Measurements from ENCODE around the gene CPXM1. TPM values are rescaled to one million over a fixed set of nuclear protein-coding genes. Genes with fewer than 3 reads are reported as not detected.
A peak's percentile ranks its signal among the peaks of the same experiment; 100 is the strongest.

Gene CPXM1
- total RNA-seq, 1 experiment from 2014 or later: not detected

DNA sequence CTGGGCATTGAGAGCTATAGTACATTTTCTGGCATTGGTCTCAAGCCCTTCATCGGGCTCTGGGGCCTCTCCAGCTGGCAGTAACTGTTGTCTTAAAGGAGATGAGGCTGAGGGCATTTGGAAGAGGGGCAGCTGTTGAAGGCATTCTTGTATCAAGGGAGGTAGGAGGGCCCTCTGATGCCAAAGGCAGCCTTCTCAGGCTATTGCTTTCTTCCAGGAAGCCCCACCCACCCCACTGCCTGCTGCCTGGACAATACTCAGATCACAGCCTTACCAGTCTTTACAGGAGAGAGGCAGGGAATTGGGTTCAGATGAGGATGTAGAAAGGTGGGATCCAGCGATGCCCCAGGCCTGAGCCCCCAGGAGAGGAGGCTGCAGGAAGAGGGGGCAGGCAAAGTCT, 46.0 kb downstream of the CPXM1 start:
- H3K27me3 Mint-ChIP-seq (ENCODE audit: insufficient read depth, unreplicated experiment): peaks cover 7% of the 10 kb centered on the region
- H3K4me1 Mint-ChIP-seq (ENCODE audit: low read depth, unreplicated experiment): peaks cover 21% of the 10 kb centered on the region
- Histone ChIP-seq H3K36me3 (ENCODE audit: control insufficient read depth, insufficient read depth, low read length) (no peaks in the 10 kb centered on the region), H3K4me3 (ENCODE audit: low read depth, low read length) (no peak overlapping the region), H3K9me3 (no peaks in the 10 kb centered on the region), H3K4me1 (peaks cover 30% of the 10 kb centered on the region), H3K27me3 (replicated peaks; ENCODE audit: control insufficient read depth, insufficient read depth, low read length) (no peaks in the 10 kb centered on the region; the same call in 1 of the 2 replicates)
- H3K27ac Mint-ChIP-seq (ENCODE audit: unreplicated experiment): no peak overlapping the region
- H3K4me3 Mint-ChIP-seq (ENCODE audit: unreplicated experiment): no peak overlapping the region
- ChIA-PET CTCF (interaction anchor here (0.6 to 1.2 kb wide), 4 partner anchors 20 to 247 kb away, joined by 3 read pairs; no protein-coding TSS in a partner anchor), POLR2A (interaction anchor here (0.6 kb wide), 1 partner anchor 284 kb away, joined by 4 read pairs; the partner anchor contains the start of gene SNRPB)
- intact Hi-C loops (cut with micrococcal nuclease; ENCODE audit: unreplicated experiment): no loop called here
- H3K9me3 Mint-ChIP-seq (ENCODE audit: unreplicated experiment): no peaks in the 10 kb centered on the region
- no peaks in the 10 kb centered on the region for H3K36me3 Mint-ChIP-seq (ENCODE audit: insufficient read depth, unreplicated experiment)
- DNase-seq: no peak
- TF ChIP-seq, protein P1, sequence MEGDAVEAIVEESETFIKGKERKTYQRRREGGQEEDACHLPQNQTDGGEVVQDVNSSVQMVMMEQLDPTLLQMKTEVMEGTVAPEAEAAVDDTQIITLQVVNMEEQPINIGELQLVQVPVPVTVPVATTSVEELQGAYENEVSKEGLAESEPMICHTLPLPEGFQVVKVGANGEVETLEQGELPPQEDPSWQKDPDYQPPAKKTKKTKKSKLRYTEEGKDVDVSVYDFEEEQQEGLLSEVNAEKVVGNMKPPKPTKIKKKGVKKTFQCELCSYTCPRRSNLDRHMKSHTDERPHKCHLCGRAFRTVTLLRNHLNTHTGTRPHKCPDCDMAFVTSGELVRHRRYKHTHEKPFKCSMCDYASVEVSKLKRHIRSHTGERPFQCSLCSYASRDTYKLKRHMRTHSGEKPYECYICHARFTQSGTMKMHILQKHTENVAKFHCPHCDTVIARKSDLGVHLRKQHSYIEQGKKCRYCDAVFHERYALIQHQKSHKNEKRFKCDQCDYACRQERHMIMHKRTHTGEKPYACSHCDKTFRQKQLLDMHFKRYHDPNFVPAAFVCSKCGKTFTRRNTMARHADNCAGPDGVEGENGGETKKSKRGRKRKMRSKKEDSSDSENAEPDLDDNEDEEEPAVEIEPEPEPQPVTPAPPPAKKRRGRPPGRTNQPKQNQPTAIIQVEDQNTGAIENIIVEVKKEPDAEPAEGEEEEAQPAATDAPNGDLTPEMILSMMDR (IDR thresholded peaks at IDR 0.05; ENCODE audit: insufficient read depth in 1 of 2, low read depth in 1 of 2, low read length in 1 of 2, severe bottlenecking in 1 of 2, unreplicated experiment in 1 of 2): no peak
- no TSS peak for BruUV-seq (replicated peaks)

DNA sequence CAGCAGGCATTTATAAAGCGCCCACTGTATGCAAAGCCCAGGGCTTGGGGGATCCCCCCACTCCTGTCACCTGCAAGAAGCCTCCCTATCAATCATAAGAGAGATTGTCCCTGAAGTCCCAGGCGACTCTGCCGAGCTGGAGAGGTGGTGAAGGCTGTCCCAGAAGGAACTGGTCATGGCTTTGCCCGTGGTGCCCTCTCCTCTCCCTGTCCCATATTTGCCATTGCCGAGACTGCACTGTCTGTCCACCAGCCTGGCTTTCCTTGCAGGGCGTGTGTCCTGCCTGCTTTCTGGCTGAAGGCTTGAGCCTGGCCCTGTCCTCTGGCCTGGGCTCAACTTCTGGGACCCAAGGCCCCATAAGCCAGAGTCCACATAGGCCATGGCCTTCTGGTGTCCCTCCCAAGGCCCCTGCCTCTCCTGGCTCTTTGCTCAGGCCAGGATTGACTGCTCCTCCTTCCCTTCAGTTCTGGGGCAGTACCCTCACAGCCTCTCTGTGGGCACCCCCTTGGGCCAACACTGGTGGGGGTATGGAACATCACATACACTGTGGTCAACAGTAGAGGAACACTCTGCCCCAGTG, 46.9 kb downstream of the CPXM1 start:
- Histone ChIP-seq H3K4me1 (peaks cover 30% of the 10 kb centered on the region), H3K4me3 (ENCODE audit: low read depth, low read length) (no peak overlapping the region), H3K36me3 (ENCODE audit: control insufficient read depth, insufficient read depth, low read length) (no peaks in the 10 kb centered on the region), H3K27me3 (replicated peaks; ENCODE audit: control insufficient read depth, insufficient read depth, low read length) (no peaks in the 10 kb centered on the region; the same call in 1 of the 2 replicates), H3K9me3 (no peaks in the 10 kb centered on the region)
- Mint-ChIP-seq H3K4me3 (ENCODE audit: unreplicated experiment) (peak overlapping the region; percentile 73), H3K27me3 (ENCODE audit: insufficient read depth, unreplicated experiment) (peaks cover 7% of the 10 kb centered on the region), H3K36me3 (ENCODE audit: insufficient read depth, unreplicated experiment) (no peaks in the 10 kb centered on the region), H3K27ac (ENCODE audit: unreplicated experiment) (no peak overlapping the region), H3K4me1 (ENCODE audit: low read depth, unreplicated experiment) (peaks cover 21% of the 10 kb centered on the region), H3K9me3 (ENCODE audit: unreplicated experiment) (no peaks in the 10 kb centered on the region)
- BruUV-seq (replicated peaks): no TSS peak
- ChIA-PET CTCF (interaction anchor here (1.1 to 2.2 kb wide), 4 partner anchors 10 to 99 kb away, joined by 3 to 8 read pairs (median 4); no protein-coding TSS in a partner anchor), POLR2A (no interaction called here)
- intact Hi-C loops (cut with micrococcal nuclease; ENCODE audit: unreplicated experiment): no loop called here
- TF ChIP-seq, protein P1 (IDR thresholded peaks at IDR 0.05; ENCODE audit: insufficient read depth in 1 of 2, low read depth in 1 of 2, low read length in 1 of 2, severe bottlenecking in 1 of 2, unreplicated experiment in 1 of 2): no peak
- no peak for DNase-seq

DNA sequence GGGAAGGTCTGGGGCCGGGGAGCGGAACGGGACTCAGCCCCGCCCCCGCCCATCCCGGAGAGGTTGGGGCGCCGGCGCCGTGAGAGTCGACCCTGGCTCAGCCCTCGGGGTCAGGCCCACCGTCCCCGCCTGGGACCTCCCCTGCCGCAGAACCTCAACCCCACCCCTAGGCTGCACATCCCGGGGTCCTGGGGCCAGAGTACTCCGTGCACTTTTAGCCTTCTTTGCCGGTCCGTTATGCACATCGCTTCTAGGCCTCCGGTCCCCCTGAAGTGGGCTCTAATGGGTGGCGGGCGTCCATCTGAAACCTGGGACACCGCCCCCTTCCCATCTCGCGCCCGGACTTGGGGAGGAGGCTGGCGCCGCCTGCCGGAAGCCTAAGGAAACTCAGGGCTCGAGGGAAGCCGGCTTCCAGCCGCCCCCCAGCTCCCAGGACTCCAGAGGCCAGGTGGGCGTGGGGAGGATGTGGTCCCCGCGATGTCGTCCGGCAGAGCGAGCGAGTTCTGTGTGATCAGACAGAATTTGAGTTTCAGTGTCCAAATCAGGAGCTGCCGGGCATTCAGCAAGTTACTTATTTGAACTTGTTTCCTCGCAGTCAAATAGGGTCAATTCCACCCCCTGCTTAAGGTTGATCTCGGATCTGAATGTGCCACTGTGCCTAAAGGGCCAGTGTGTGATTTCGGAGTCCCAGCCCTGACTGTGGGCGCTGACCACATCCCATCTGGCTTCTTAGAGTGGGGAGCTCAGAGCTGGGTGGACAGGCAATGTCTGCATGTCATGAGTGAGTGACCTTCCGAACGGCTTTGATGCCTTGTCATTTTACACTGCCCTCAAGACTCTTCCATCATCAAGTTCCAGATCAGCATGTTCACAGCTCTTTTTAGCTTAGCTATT, 47.6 kb downstream of the CPXM1 start:
- intact Hi-C loops (cut with micrococcal nuclease; ENCODE audit: unreplicated experiment): no loop called here
- ChIA-PET CTCF (interaction anchor here (1.0 to 2.2 kb wide), 7 partner anchors 9 to 248 kb away, joined by 3 to 8 read pairs (median 5); no protein-coding TSS in a partner anchor), POLR2A (interaction anchor here (0.6 to 1.0 kb wide), 2 partner anchors 66 to 101 kb away, joined by 4 read pairs; partner anchors contain the start of gene NOP56)
- peaks cover 7% of the 10 kb centered on the region for H3K27me3 Mint-ChIP-seq (ENCODE audit: insufficient read depth, unreplicated experiment)
- peak overlapping the region; percentile 73 for H3K4me3 Mint-ChIP-seq (ENCODE audit: unreplicated experiment)
- H3K27ac Mint-ChIP-seq (ENCODE audit: unreplicated experiment): no peak overlapping the region
- peak overlapping the region; percentile 57 for H3K4me3 ChIP-seq (ENCODE audit: low read depth, low read length)
- TF ChIP-seq, protein P1 (IDR thresholded peaks at IDR 0.05; ENCODE audit: insufficient read depth in 1 of 2, low read depth in 1 of 2, low read length in 1 of 2, severe bottlenecking in 1 of 2, unreplicated experiment in 1 of 2): peak; percentile 77 to 88
- H3K36me3 Mint-ChIP-seq (ENCODE audit: insufficient read depth, unreplicated experiment): no peaks in the 10 kb centered on the region
- TSS peak; percentile 19 for BruUV-seq (replicated peaks)
- H3K4me1 Mint-ChIP-seq (ENCODE audit: low read depth, unreplicated experiment): peaks cover 21% of the 10 kb centered on the region
- no peaks in the 10 kb centered on the region for H3K9me3 ChIP-seq
- no peaks in the 10 kb centered on the region for H3K9me3 Mint-ChIP-seq (ENCODE audit: unreplicated experiment)
- H3K4me1 ChIP-seq: peaks cover 30% of the 10 kb centered on the region
- no peaks in the 10 kb centered on the region for H3K36me3 ChIP-seq (ENCODE audit: control insufficient read depth, insufficient read depth, low read length)
- no peaks in the 10 kb centered on the region; the same call in 1 of the 2 replicates for H3K27me3 ChIP-seq (replicated peaks; ENCODE audit: control insufficient read depth, insufficient read depth, low read length)
- peak; percentile 55 to 65 for DNase-seq

Data from Caco-2 (cell line).